ENCODE data around the gene PDCD11. TPM values are rescaled to one million over a fixed set of nuclear protein-coding genes. Genes with fewer than 3 reads are reported as not detected.

The PDCD11 gene
- total and polyA plus RNA-seq, 2 of the 8 experiments (the other 6 are each of a cell fraction or from before 2014, with no cell fraction given), result 18.1 to 79.1 TPM

DNA sequence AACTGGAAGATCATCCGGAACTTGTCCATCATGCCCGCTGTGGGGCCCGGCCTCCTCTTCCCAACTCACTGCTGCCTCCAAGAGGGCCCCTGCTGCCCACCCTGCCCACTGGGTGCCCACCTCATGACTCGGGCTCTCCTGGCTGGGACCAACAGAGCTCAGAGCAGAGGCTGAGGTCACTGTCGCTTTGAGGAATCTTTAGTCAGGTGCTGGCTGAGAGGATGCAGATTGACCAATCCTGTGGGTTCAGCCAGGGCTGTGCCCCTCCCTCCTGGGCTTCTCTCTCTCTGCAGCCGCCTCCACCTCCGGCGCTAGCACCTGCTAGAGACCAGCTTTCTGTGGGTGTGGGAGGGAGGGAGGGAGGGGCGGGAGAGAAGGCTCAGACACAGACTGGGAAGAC, 62.3 kb downstream of the PDCD11 start, which contains the start of gene CALHM1:
CALHM1 (minus strand) TSS at position 181 of the 400 bp plus-strand sequence; CDS start at position 32, 149 bp downstream.
- DNase-seq (ENCODE audit: low read depth in 1 of 2, low spot score in 2 of 2) (no peak), FAIRE-seq (no peak)
- Histone ChIP-seq H2AK5ac (ENCODE audit: low read depth, low read length) (0 out of 2 replicates have a peak within 1 kb of the TSS, but pooled peaks have one; percentile 39), H3K79me1 (ENCODE audit: low read depth, low read length) (no peaks in the 10 kb centered on the region), H3K4me3 (ENCODE audit: extremely low read depth in 1 of 4, insufficient read depth in 2 of 4, low read depth in 3 of 4, low read length in 4 of 4) (no peak within 1 kb of the TSS), H3K9ac (replicated peaks in 1 of 4; ENCODE audit: extremely low read depth in 1 of 4, low read depth in 3 of 4, low read length in 3 of 4) (no peak within 1 kb of the TSS), H3K9me3 (ENCODE audit: insufficient read depth in 2 of 2, low read depth in 1 of 2, low read length in 1 of 2) (no peaks in the 10 kb centered on the region), H3K56ac (replicated peaks; ENCODE audit: insufficient read length, low read depth, low read length) (no peak within 1 kb of the TSS), H3K79me2 (ENCODE audit: control insufficient read depth in 1 of 2, insufficient read depth in 2 of 2, low read length in 2 of 2) (no peaks in the 10 kb centered on the region), H3K23me2 (ENCODE audit: low read depth, low read length) (no peaks in the 10 kb centered on the region), H3K27ac (ENCODE audit: low read depth, low read length) (no peak within 1 kb of the TSS), H2BK15ac (ENCODE audit: low read length) (peak within 1 kb of the TSS; percentile 46; the same call in 1 of the 2 replicates), H2BK120ac (replicated peaks; ENCODE audit: low read depth, low read length) (no peak within 1 kb of the TSS), H3K4me1 (replicated peaks in 1 of 4; ENCODE audit: control insufficient read depth in 3 of 4, insufficient read depth in 4 of 4, low read length in 3 of 4) (peaks cover 0 to 8% (median 7%) of the 10 kb centered on the region in 4 experiments; a peak in 4 of 7 replicates), H3K27me3 (replicated peaks in 1 of 4; ENCODE audit: control insufficient read depth in 3 of 4, extremely low read depth in 1 of 4, insufficient read depth in 3 of 4, low read length in 3 of 4) (no peaks in the 10 kb centered on the region), H2BK5ac (ENCODE audit: low read depth, low read length) (no peak within 1 kb of the TSS; the same call in 1 of the 2 replicates), H3K4me2 (ENCODE audit: insufficient read depth in 1 of 2, low read depth in 2 of 2, low read length in 2 of 2) (no peak within 1 kb of the TSS; a peak in 1 of 4 replicates), H3K14ac (ENCODE audit: insufficient read length) (no peak within 1 kb of the TSS), H3K18ac (ENCODE audit: extremely low read depth, low read length) (0 out of 2 replicates have a peak within 1 kb of the TSS, but pooled peaks have one; percentile 48), H4K8ac (ENCODE audit: extremely low read depth, insufficient read depth, low read length) (peak within 1 kb of the TSS; percentile 79), H2BK12ac (ENCODE audit: low read depth, low read length) (peak within 1 kb of the TSS; percentile 75; the same call in 1 of the 2 replicates), H3K4ac (replicated peaks; ENCODE audit: insufficient read length, low read depth, low read length) (no peak within 1 kb of the TSS), H4K5ac (ENCODE audit: insufficient read length, low read depth, low read length) (peak within 1 kb of the TSS; percentile 6), H3K36me3 (ENCODE audit: control insufficient read depth in 2 of 4, insufficient read depth in 4 of 4, low read length in 3 of 4) (no peaks in the 10 kb centered on the region), H4K91ac (replicated peaks; ENCODE audit: insufficient read length, low read length) (no peak within 1 kb of the TSS), H2AFZ (ENCODE audit: low read length) (peak within 1 kb of the TSS; percentile 86; the same call in 1 of the 2 replicates), H3K23ac (ENCODE audit: insufficient read length) (no peak within 1 kb of the TSS), H4K20me1 (replicated peaks in 1 of 2; ENCODE audit: control insufficient read depth in 1 of 2, insufficient read depth in 2 of 2, low read length in 2 of 2) (no peaks in the 10 kb centered on the region), H2BK20ac (ENCODE audit: low read length) (no peak within 1 kb of the TSS)
- ChIA-PET POLR2A (ENCODE audit: partially characterized antibody) (interaction anchor here (0.7 kb wide), 1 partner anchor 13 kb away, joined by 3 read pairs; no protein-coding TSS in a partner anchor), CTCF (ENCODE audit: partially characterized antibody) (interaction anchor here (0.7 to 6.0 kb wide), 5 partner anchors 17 to 106 kb away, joined by 3 to 39 read pairs (median 5); no protein-coding TSS in a partner anchor)
- TF ChIP-seq JUND (IDR thresholded peaks at IDR 0.05; ENCODE audit: low read length), result no peak
- TF ChIP-seq SUZ12 (IDR thresholded peaks at IDR 0.05; ENCODE audit: low read length), result no peak
- TF ChIP-seq, protein P1, sequence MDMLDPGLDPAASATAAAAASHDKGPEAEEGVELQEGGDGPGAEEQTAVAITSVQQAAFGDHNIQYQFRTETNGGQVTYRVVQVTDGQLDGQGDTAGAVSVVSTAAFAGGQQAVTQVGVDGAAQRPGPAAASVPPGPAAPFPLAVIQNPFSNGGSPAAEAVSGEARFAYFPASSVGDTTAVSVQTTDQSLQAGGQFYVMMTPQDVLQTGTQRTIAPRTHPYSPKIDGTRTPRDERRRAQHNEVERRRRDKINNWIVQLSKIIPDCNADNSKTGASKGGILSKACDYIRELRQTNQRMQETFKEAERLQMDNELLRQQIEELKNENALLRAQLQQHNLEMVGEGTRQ (IDR thresholded peaks at IDR 0.05; ENCODE audit: low read length), result peak; percentile 22; the same call in 1 of the 2 replicates
- TF ChIP-seq HDAC2 (IDR thresholded peaks at IDR 0.05; ENCODE audit: borderline replicate concordance in 1 of 2, low read depth in 2 of 2, low read length in 2 of 2), result no peak
- TF ChIP-seq JUN (IDR thresholded peaks at IDR 0.05; ENCODE audit: low read depth, low read length), result no peak
- TF ChIP-seq CHD1 (IDR thresholded peaks at IDR 0.05; ENCODE audit: low read depth, low read length), result no peak
- TF ChIP-seq SP4 (IDR thresholded peaks at IDR 0.05; ENCODE audit: low read length), result no peak
- TF ChIP-seq RAD21 (IDR thresholded peaks at IDR 0.05 in 1 of 2, conservative IDR thresholded peaks at IDR 0.05 in 1 of 2; ENCODE audit: low read depth in 2 of 2, low read length in 2 of 2), result no peak
- no peak for TF ChIP-seq RXRA (IDR thresholded peaks at IDR 0.05; ENCODE audit: insufficient read depth, low read depth, low read length)
- 71% methylated on average over 4 of the region's 9 CpGs; no CpG with 5 or more reads in 1 of the 2 experiments for WGBS, 2 experiments (ENCODE audit: extremely low coverage in 1 of 2, insufficient coverage in 1 of 2, insufficient read length in 1 of 2, insufficient replicate concordance in 2 of 2, low coverage in 1 of 2, low lambda C conversion rate in 2 of 2, missing lambda C conversion rate in 1 of 2)
